GM18868 (cell line): ENCODE data around the gene CORO2A.

Experiments used
- ATAC-seq: cut with Tn5 transposase; IDR thresholded peaks from one replicate; pipeline ENCODE4 v1.9.1; 2021; ENCODE audit warnings: mild to moderate bottlenecking, moderate library complexity; ENCODE audit not compliant: unreplicated experiment

The CORO2A gene

GRCh38 chr9:98172604-98173003 is 19.8 kb downstream of the CORO2A start:
- no peak for ATAC-seq

GRCh38 chr9:98171176-98171925 is 21.1 kb downstream of the CORO2A start:
- ATAC-seq, result no peak

GRCh38 chr9:98168941-98169488 is 23.4 kb downstream of the CORO2A start:
- ATAC-seq, result no peak

GRCh38 chr9:98168153-98168780 is 24.2 kb downstream of the CORO2A start:
- no peak for ATAC-seq

- ATAC-seq, result no peak
Measured at GRCh38 chr9:98164912-98165311, 27.5 kb downstream of the CORO2A start.

- ATAC-seq, result no peak
Measured at GRCh38 chr9:98162613-98163012, 29.8 kb downstream of the CORO2A start.

GRCh38 chr9:98161851-98162250 is 30.6 kb downstream of the CORO2A start:
- ATAC-seq, result no peak

- no peak for ATAC-seq
Measured at GRCh38 chr9:98159790-98160189, 32.6 kb downstream of the CORO2A start.

- ATAC-seq, result no peak
Measured at GRCh38 chr9:98159301-98159700, 33.1 kb downstream of the CORO2A start.

- ATAC-seq, result no peak
Measured at GRCh38 chr9:98158071-98158831, 34.2 kb downstream of the CORO2A start.

- ATAC-seq, result no peak
Measured at GRCh38 chr9:98157372-98157771, 35.1 kb downstream of the CORO2A start.

- no peak for ATAC-seq
Measured at GRCh38 chr9:98154678-98155077, 37.8 kb downstream of the CORO2A start.

GRCh38 chr9:98152526-98152925 is 39.9 kb downstream of the CORO2A start:
- no peak for ATAC-seq

- ATAC-seq, result no peak
Measured at GRCh38 chr9:98150721-98151120, 41.7 kb downstream of the CORO2A start.

- ATAC-seq, result no peak
Measured at GRCh38 chr9:98150164-98150563, 42.3 kb downstream of the CORO2A start.

- ATAC-seq, result no peak
Measured at GRCh38 chr9:98149422-98149821, 43.0 kb downstream of the CORO2A start.

GRCh38 chr9:98148486-98148885 is 44.0 kb downstream of the CORO2A start:
- ATAC-seq, result no peak

GRCh38 chr9:98147582-98147981 is 44.9 kb downstream of the CORO2A start:
- no peak for ATAC-seq

GRCh38 chr9:98146101-98146991 is 46.1 kb downstream of the CORO2A start:
- no peak for ATAC-seq

GRCh38 chr9:98144631-98145030 is 47.8 kb downstream of the CORO2A start:
- no peak for ATAC-seq

- ATAC-seq, result no peak
Measured at GRCh38 chr9:98144076-98144475, 48.4 kb downstream of the CORO2A start.
